Kidney glomerular epithelial cell (primary cell): ENCODE data around the gene RNF208.

ENCODE experiments used
- DNase-seq: peaks from one replicate; lab custom pipeline; 2025; lab: John Stamatoyannopoulos, UW

Gene RNF208

GRCh38 chr9:137227853-137228505, 5.9 kb upstream of the RNF208 start:
- no peak for DNase-seq

- DNase-seq, result peak; percentile 71
Measured at GRCh38 chr9:137227054-137227852, 5.2 kb upstream of the RNF208 start, which contains the start of gene RNF224. Gene RNF224 (plus strand): TSS chr9:137227502. CDS start chr9:137228336, 834 bp downstream.

DNA sequence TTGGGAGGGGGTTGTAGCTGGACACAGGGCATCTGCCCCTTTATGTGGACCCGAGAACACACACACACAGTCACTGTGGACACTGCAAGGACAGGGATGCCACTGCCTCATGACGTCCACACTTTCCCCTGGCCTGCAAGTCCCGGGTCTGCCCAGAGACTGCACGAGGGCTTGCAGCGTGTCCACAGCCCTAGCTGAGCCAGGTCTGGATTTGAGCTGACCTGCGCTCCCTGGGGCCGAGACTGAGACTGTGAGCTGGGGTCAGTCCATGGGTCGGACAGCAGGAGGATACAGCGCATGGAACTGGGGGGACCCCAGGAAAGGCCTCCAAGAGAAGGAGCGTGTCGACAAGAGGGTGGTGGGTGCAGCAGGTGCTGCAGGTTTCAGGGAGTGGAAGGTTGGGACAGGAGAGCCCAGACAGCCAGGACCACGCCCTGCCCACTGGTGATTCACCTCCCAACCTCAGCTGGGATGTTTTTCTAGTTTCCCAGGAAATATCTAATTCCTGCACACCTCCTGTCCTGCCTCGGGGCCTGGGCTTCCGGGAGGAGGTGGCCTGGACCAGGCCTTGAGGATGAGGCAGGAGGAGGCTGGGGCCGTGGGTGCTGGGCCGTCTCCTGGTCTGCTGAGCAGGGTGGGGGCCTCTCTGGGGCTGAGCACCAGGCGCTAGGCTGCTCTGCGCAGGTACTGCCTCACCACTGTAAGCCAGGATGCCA, 4.5 kb upstream of the RNF208 start:
- DNase-seq, result no peak

- DNase-seq, result no peak
Measured at GRCh38 chr9:137225699-137226331, 3.8 kb upstream of the RNF208 start.

DNA sequence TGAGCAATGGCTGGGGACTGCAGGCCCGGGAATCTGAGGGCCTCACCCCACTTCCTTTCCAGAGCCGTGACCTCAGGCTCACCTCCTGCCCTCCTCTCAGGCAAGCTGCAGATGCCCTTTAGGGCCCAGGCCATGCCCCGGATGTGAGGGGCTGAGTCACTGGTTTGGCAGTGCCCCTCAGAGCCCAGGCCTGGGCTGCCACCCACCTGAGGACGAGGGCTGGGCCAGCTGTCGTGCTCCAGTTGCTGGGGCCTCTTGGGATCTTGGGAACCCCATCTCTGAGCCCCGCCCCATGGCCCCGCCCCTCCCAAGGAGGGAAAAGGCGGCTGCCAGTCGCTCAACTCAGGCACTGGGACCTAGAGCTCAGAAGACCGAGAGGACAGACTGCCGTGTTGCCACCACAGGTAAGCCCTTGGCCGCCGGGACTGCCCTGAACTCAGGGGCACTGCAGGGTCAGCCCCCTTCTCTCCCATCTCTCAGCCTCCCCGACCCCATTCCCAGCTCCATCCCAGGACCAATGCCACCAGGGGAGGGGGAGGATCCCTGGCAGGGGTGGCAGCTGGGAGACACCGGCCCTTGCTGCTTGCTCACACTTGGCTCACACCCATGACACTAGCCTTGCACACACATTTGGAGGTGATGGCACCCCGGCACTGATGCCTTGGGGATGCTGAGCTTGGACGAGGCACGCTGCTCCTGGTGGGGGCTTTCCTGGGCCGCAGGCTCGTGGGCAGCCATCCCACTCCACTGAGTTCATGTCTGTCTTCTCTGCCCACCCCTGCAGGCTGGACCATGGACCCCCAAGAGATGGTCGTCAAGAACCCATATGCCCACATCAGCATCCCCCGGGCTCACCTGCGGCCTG, 3.0 kb upstream of the RNF208 start, which contains the start of gene CYSRT1:
CYSRT1 (plus strand) TSS at position 345 of the 865 bp plus-strand sequence; CDS start at position 793, 448 bp downstream.
- no peak for DNase-seq

GRCh38 chr9:137223078-137223970, 1.3 kb upstream of the RNF208 start:
- DNase-seq, result peak; percentile 93

- no peak for DNase-seq
Measured at GRCh38 chr9:137221506-137222111, 431 bp downstream of the RNF208 start.

DNA sequence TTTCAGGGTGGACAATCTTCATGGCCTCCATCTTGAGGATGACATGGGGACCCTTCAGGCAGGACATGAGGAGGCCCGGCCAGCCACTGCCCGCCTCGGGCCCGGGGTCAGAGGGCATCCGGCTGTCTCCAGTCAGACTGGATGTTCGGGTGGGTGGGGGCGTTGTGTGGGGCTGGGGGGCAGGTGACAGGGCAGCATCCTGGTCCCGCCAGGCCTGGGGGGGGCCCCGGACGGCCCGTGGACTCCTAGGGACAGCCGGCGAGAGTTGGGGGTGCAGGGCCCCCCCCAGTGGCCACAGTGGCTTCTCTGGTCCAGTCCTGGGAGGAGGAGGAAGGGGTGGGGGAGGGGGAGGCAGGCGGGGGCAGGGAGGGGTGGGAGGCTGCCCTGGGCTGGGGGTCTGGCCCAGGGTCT, 940 bp downstream of the RNF208 start:
- no peak for DNase-seq

DNA sequence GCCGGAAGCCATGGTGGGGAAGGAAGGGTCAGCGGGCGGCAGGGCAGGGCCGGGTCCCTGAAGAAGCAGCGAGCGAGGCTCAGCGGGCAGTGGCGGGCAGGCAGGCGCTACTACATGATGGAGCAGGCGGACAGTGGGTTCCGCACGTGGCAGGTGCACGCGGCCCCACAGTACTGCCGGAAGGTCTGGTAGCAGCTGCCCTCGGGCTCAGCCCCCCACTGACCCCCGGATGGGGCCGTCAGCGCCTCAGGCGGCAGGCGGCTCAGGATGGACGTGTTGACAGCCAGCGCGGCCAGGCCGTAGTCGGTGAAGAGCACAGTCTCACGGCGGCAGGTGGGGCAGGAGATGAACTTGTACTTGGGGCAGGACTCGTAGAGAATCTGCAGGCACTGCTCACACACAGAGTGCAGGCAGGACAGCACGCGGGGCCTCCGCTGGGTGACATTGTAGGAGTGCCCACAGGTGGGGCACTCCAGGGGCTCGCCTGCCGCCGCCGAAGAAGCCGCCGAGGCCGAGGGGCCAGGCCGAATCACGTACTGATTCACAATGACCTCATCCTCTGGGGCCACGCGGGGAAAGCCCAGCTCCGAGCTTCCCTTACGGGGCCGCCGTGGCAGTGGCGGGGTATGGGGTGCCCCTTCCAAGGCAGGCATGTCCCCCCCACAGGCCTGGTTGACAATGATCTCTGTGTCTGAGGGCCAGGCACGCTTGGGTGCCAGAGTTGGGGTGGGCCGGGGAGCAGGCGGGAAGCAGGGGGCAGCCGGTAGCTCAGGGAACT, 1.5 kb downstream of the RNF208 start:
- no peak for DNase-seq

DNA sequence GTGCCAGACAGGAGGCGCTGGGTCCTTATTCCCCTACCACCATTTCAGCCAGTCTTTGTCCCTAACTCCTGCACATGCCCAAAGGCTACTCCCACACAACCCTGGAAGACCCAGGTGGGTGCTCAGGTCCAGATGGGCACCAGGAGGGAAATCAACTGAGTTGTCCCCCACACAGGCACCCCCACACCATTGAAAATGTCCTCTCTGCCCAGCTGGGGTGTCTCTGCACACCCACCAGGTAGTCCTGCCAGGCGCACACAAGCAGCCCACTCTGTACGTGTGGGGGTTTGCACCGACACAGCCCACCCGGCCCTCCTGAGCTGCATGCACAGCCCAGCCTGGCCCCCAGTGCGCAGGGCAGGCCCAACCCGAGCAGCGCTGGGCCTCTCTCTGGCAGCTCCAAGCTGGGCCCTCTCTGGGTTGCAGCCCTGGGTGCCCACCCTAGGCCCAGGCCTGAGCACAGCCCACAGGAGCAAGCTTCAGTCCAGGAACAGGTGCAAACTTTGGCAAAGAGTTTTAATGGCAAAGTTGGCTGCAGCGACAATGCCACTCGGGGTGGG, 2.2 kb downstream of the RNF208 start:
- no peak for DNase-seq

DNA sequence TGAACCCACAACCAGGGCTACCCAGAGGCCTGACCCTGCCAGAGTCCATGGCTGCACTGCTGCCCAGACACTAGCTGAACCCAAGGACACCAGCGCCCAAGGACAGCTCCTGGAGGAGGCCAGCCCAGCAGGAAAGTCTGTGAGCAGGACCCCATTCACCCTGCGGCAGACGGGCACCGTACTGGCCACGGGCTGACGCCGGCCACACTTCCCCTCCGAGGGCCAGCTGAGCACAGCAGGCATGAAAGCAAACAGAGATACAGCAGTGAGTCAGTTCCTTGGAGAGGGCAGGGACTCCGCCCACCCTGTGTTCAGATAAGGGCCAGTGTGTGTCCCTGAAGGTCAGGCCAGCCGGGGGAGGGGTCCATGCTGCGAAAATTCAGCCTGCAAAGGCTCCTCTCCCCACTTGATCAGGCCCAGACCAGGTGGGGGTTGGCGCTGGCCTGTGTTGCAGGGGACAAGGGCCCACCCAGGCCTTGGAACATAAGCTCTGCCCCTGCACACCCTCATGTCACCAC, 3.2 kb downstream of the RNF208 start:
- peak; percentile 24 for DNase-seq

GRCh38 chr9:137218212-137218753, 3.8 kb downstream of the RNF208 start:
- no peak for DNase-seq

- peak; percentile 60 for DNase-seq
Measured at GRCh38 chr9:137217276-137218211, 4.5 kb downstream of the RNF208 start.

GRCh38 chr9:137216188-137216965, 5.7 kb downstream of the RNF208 start:
- no peak for DNase-seq

- DNase-seq, result no peak
Measured at GRCh38 chr9:137215196-137215986, 6.6 kb downstream of the RNF208 start.
